ENCODE results near the gene TACC3. TPM values are rescaled to one million over a fixed set of nuclear protein-coding genes. Genes with fewer than 3 reads are reported as not detected.

The TACC3 gene
- total RNA-seq, 1 experiment from 2014 or later = 106 TPM

DNA sequence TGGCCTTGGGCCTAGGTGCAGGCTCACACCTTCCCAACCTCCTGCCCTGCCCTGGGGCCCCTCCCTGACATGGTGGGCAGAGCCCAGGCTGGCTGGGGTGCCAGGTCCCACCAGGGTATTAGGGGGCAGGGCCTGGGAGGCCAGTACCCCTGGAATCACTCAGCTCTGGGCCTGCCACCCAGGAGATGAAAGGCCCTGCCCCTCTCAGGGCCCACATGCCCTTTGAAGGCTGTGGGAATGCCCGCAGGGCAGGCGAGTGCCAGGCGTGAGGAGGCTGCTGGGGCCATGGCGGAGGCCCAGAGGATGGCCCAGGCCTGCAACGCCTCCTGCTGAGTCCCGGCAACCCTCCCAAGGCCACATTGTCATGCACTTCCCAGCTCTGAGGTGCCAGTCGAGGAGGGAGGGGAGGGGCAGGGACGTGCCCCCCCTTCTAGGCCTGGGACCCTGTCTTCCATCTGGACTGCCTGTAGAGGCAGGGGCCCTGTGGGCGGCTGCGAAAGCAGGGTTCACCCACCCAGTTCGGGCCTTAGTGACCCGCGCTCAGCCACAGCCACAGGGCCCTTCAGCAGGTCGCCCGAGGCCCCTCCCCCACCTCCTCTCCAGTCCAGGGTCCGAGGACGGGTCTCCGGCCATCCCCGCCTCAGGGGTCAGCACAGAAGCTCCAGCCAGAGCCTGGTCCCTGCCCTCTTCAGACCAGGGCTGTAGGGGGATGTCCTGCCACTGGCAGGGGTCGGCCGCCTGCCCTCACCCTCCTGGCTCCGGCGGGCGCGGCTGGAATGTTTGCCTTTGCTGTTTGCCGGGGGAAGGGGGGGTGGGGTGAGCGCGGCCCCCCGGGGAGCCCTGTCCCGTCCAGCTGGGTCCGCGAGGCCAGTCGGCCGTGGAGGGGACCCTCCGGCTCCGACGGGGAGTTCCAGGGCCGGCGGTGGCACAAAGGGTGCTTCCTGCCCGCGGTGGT is 45.1 kb downstream of the TACC3 start:
- DNase-seq (ENCODE audit: low read depth, low spot score) (no peak), ATAC-seq (peak; percentile 51)
- Histone ChIP-seq H3K36me3 (ENCODE audit: control insufficient read depth, insufficient read depth, low read length) (no peaks in the 10 kb centered on the region), H3K9me3 (ENCODE audit: control insufficient read depth, insufficient read depth, low read depth, low read length) (no peaks in the 10 kb centered on the region), H3K27me3 (ENCODE audit: control insufficient read depth, insufficient read depth, low read length) (no peaks in the 10 kb centered on the region), H3K4me3 (ENCODE audit: low read depth in 2 of 2, low read length in 2 of 2) (peak overlapping the region in 1 of 2 experiments; percentile 13; a peak in 1 of 4 replicates), H3K4me1 (ENCODE audit: control insufficient read depth, insufficient read depth, low read length) (peaks cover 9% of the 10 kb centered on the region; the same call in 1 of the 2 replicates), H3K27ac (ENCODE audit: low read length) (no peak overlapping the region)
- in situ Hi-C loops (cut with HindIII; ENCODE audit: low pct_unique_long_range_greater_than_20kb, low sequenced_read_pairs) = no loop called here
- TF ChIP-seq, protein P1, sequence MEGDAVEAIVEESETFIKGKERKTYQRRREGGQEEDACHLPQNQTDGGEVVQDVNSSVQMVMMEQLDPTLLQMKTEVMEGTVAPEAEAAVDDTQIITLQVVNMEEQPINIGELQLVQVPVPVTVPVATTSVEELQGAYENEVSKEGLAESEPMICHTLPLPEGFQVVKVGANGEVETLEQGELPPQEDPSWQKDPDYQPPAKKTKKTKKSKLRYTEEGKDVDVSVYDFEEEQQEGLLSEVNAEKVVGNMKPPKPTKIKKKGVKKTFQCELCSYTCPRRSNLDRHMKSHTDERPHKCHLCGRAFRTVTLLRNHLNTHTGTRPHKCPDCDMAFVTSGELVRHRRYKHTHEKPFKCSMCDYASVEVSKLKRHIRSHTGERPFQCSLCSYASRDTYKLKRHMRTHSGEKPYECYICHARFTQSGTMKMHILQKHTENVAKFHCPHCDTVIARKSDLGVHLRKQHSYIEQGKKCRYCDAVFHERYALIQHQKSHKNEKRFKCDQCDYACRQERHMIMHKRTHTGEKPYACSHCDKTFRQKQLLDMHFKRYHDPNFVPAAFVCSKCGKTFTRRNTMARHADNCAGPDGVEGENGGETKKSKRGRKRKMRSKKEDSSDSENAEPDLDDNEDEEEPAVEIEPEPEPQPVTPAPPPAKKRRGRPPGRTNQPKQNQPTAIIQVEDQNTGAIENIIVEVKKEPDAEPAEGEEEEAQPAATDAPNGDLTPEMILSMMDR (IDR thresholded peaks at IDR 0.05) = no peak
- TF ChIP-seq POLR2AphosphoS5 (IDR thresholded peaks at IDR 0.05; ENCODE audit: low read depth, low read length) (no peak), TCF7L2 (IDR thresholded peaks at IDR 0.05; ENCODE audit: low read depth, low read length) (0 out of 2 replicates have a peak, but pooled peaks have one; percentile 57)
- no TSS peak for BruUV-seq (replicated peaks)
- ChIA-PET CTCF (no interaction called here), POLR2A (no interaction called here)
- intact Hi-C loops (cut with micrococcal nuclease; ENCODE audit: unreplicated experiment) = no loop called here

DNA sequence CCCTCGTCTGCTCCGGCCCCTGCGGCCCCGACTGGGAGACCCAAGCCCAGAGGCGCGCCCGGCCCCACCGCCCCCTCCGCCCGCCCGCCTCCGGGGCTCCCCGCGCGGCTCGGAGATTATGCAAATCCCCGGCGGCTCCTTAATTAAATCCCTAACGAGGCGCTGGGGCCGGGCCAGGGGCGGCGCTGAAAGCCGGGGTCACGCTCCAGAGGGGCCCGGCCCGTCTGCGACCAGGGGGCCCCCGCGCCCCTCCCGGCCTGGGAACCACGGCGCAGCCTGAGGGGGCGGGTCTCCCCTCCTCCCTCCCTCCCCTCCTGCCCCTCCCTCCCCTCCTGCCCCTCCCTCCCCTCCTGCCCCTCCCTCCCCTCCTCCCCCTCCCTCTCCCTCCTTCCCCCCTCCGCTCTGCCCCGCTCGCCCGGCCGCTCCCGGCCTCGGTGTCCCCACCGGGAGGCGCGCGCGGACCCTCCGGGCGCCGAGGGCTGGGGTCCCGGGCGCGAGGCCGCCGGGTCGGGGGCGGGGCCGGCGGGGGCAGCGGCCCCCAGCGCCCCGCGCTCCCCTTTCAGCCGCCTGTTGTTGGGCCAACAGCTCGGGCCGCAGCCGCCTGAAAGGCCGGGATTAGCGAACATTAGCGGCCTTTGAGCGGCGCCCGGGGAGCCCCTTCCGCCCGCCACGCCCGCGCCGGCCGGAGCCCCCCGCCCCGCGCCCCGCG is 45.9 kb downstream of the TACC3 start:
- CTCF ChIA-PET = interaction anchor here (1.0 kb wide), 1 partner anchor 19 kb away, joined by 15 read pairs; no protein-coding TSS in a partner anchor

More for the DNA sequence above, 45.9 kb downstream of the TACC3 start:
- Histone ChIP-seq H3K9me3 (ENCODE audit: control insufficient read depth, insufficient read depth, low read depth, low read length) (no peaks in the 10 kb centered on the region), H3K27ac (ENCODE audit: low read length) (no peak overlapping the region), H3K36me3 (ENCODE audit: control insufficient read depth, insufficient read depth, low read length) (no peaks in the 10 kb centered on the region), H3K4me3 (ENCODE audit: low read depth in 2 of 2, low read length in 2 of 2) (peak overlapping the region in 1 of 2 experiments; percentile 15; a peak in 2 of 4 replicates), H3K4me1 (ENCODE audit: control insufficient read depth, insufficient read depth, low read length) (peaks cover 9% of the 10 kb centered on the region; the same call in 1 of the 2 replicates), H3K27me3 (ENCODE audit: control insufficient read depth, insufficient read depth, low read length) (no peaks in the 10 kb centered on the region)
- ATAC-seq = peak; percentile 17; the same call in 1 of the 2 replicates
- no TSS peak for BruUV-seq (replicated peaks)
- intact Hi-C loops (cut with micrococcal nuclease; ENCODE audit: unreplicated experiment) = no loop called here
- in situ Hi-C loops (cut with HindIII; ENCODE audit: low pct_unique_long_range_greater_than_20kb, low sequenced_read_pairs) = no loop called here
- POLR2A ChIA-PET = interaction anchor here (0.6 kb wide), 1 partner anchor 11 kb away, joined by 4 read pairs; no protein-coding TSS in a partner anchor
- no peak for TF ChIP-seq SIN3A (IDR thresholded peaks at IDR 0.05; ENCODE audit: borderline replicate concordance, insufficient read depth, low read depth, low read length)
- TF ChIP-seq POLR2AphosphoS5 (IDR thresholded peaks at IDR 0.05; ENCODE audit: low read depth, low read length) = no peak
- TF ChIP-seq, protein P2, sequence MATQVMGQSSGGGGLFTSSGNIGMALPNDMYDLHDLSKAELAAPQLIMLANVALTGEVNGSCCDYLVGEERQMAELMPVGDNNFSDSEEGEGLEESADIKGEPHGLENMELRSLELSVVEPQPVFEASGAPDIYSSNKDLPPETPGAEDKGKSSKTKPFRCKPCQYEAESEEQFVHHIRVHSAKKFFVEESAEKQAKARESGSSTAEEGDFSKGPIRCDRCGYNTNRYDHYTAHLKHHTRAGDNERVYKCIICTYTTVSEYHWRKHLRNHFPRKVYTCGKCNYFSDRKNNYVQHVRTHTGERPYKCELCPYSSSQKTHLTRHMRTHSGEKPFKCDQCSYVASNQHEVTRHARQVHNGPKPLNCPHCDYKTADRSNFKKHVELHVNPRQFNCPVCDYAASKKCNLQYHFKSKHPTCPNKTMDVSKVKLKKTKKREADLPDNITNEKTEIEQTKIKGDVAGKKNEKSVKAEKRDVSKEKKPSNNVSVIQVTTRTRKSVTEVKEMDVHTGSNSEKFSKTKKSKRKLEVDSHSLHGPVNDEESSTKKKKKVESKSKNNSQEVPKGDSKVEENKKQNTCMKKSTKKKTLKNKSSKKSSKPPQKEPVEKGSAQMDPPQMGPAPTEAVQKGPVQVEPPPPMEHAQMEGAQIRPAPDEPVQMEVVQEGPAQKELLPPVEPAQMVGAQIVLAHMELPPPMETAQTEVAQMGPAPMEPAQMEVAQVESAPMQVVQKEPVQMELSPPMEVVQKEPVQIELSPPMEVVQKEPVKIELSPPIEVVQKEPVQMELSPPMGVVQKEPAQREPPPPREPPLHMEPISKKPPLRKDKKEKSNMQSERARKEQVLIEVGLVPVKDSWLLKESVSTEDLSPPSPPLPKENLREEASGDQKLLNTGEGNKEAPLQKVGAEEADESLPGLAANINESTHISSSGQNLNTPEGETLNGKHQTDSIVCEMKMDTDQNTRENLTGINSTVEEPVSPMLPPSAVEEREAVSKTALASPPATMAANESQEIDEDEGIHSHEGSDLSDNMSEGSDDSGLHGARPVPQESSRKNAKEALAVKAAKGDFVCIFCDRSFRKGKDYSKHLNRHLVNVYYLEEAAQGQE (IDR thresholded peaks at IDR 0.05; ENCODE audit: insufficient read depth in 1 of 2, low read depth in 2 of 2, low read length in 1 of 2) = no peak
- TF ChIP-seq, protein P1 (IDR thresholded peaks at IDR 0.05) = no peak
- TF ChIP-seq TCF7L2 (IDR thresholded peaks at IDR 0.05; ENCODE audit: low read depth, low read length) = no peak
- no peak for DNase-seq (ENCODE audit: low read depth, low spot score)

Data from Panc1 (cell line).